ENCODE results near the gene SLC8A2. TPM values are rescaled to one million over a fixed set of nuclear protein-coding genes. Genes with fewer than 3 reads are reported as not detected.

Gene SLC8A2
- total RNA-seq, 5 donors from 2014 or later (not counting 1 experiment from before 2014, with no cell fraction given) = not detected

DNA sequence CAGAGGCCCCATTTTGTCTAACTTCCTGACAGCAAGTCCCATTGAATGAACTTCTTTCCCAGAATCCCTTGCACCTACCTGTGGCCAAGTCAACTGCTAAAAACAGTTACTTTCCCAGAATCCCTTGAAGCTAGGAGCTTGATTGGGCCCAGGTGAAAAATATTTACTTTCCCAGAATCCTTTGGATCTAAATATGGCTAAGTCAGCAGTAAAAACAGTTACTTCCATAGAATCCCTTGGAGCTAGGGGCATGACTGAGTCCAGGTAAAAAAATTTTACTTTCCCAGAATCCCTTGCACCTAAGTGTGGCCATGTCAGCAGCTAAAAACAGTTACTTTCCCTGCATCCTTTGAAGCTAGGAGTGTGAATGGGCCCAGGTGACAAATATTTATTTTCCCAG is 39.2 kb downstream of the SLC8A2 start:
- ChIA-PET POLR2A (no interaction called here), CTCF (interaction anchor here in 1 of 2 donors (0.6 to 1.5 kb wide), 5 partner anchors 51 to 360 kb away, joined by 3 to 5 read pairs (median 4); partner anchors contain the start of genes KPTN and NAPA)
- Mint-ChIP-seq H3K27ac (no peak overlapping the region), H3K4me3 (no peak overlapping the region), H3K4me1 (peaks cover 18 to 36% (median 24%) of the 10 kb centered on the region in 3 donors), H3K36me3 (no peaks in the 10 kb centered on the region), H3K27me3 (peaks cover 22 to 40% of the 10 kb centered on the region in 2 donors), H3K9me3 (no peaks in the 10 kb centered on the region)
- no peaks in the 10 kb centered on the region for H3K9me3 ChIP-seq
- ATAC-seq (replicated peaks in 1 of 4) (no peak), DNase-seq (no peak)
- H3K4me3 ChIP-seq (ENCODE audit: control insufficient read depth in 1 of 2, extremely low read depth in 1 of 2, low read length in 1 of 2) = no peak overlapping the region
- H3K27me3 ChIP-seq (replicated peaks in 1 of 2; ENCODE audit: control insufficient read depth in 2 of 2, extremely low read depth in 1 of 2, insufficient read depth in 2 of 2, low read length in 1 of 2) = peaks cover 4 to 82% of the 10 kb centered on the region in 2 experiments
- peaks cover 21 to 55% of the 10 kb centered on the region in 2 experiments for H3K4me1 ChIP-seq (ENCODE audit: control insufficient read depth in 1 of 2, extremely low read depth in 1 of 2, insufficient read depth in 2 of 2, low read length in 2 of 2)
- no peaks in the 10 kb centered on the region for H3K36me3 ChIP-seq (ENCODE audit: control insufficient read depth in 2 of 2, extremely low read depth in 1 of 2, insufficient read depth in 1 of 2, low read length in 1 of 2)
- no peak overlapping the region for H3K27ac ChIP-seq (ENCODE audit: low read length)

DNA sequence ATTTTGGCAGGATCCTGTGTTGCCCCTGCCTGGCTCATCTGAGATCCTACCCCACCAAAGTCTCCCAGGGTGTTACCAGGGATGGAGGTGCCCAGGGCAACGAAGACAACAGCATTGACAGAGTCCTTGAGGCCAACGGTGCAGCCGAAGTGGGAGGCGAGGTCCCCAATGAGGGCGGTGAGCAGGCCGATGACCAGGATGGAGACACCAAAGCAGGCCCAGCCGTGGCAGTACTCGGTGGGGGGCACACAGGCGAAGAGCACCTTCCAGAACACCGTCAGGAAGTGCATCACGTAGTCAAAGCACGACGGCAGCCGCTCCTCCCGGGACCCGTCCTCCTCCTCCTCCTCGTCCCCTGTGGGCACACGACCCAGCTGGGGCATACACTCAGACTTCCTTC is 39.6 kb downstream of the SLC8A2 start:
- Histone ChIP-seq H3K36me3 (ENCODE audit: control insufficient read depth in 2 of 2, extremely low read depth in 1 of 2, insufficient read depth in 1 of 2, low read length in 1 of 2) (no peaks in the 10 kb centered on the region), H3K27me3 (replicated peaks in 1 of 2; ENCODE audit: control insufficient read depth in 2 of 2, extremely low read depth in 1 of 2, insufficient read depth in 2 of 2, low read length in 1 of 2) (peaks cover 4 to 80% of the 10 kb centered on the region in 2 experiments), H3K4me1 (ENCODE audit: control insufficient read depth in 1 of 2, extremely low read depth in 1 of 2, insufficient read depth in 2 of 2, low read length in 2 of 2) (peaks cover 23 to 60% of the 10 kb centered on the region in 2 experiments), H3K9me3 (no peaks in the 10 kb centered on the region), H3K4me3 (ENCODE audit: control insufficient read depth in 1 of 2, extremely low read depth in 1 of 2, low read length in 1 of 2) (no peak overlapping the region), H3K27ac (ENCODE audit: low read length) (no peak overlapping the region)
- Mint-ChIP-seq H3K27me3 (peaks cover 18 to 40% of the 10 kb centered on the region in 2 donors), H3K36me3 (no peaks in the 10 kb centered on the region), H3K4me3 (no peak overlapping the region), H3K9me3 (no peaks in the 10 kb centered on the region), H3K27ac (peak overlapping the region in 1 of 2 donors; percentile 36), H3K4me1 (peaks cover 18 to 33% (median 22%) of the 10 kb centered on the region in 3 donors)
- DNase-seq = no peak
- POLR2A ChIA-PET = interaction anchor here in 1 of 2 donors (0.7 kb wide), 1 partner anchor 1715 kb away, joined by 4 read pairs; no protein-coding TSS in a partner anchor
- 66% methylated on average over 18 of the region's 18 CpGs for WGBS (ENCODE audit: insufficient coverage)
- CTCF ChIA-PET = interaction anchor here in 1 of 2 donors (0.6 to 1.0 kb wide), 4 partner anchors 52 to 361 kb away, joined by 3 to 4 read pairs (median 4); partner anchors contain the start of gene KPTN
- no peak for ATAC-seq (replicated peaks in 1 of 4)

DNA sequence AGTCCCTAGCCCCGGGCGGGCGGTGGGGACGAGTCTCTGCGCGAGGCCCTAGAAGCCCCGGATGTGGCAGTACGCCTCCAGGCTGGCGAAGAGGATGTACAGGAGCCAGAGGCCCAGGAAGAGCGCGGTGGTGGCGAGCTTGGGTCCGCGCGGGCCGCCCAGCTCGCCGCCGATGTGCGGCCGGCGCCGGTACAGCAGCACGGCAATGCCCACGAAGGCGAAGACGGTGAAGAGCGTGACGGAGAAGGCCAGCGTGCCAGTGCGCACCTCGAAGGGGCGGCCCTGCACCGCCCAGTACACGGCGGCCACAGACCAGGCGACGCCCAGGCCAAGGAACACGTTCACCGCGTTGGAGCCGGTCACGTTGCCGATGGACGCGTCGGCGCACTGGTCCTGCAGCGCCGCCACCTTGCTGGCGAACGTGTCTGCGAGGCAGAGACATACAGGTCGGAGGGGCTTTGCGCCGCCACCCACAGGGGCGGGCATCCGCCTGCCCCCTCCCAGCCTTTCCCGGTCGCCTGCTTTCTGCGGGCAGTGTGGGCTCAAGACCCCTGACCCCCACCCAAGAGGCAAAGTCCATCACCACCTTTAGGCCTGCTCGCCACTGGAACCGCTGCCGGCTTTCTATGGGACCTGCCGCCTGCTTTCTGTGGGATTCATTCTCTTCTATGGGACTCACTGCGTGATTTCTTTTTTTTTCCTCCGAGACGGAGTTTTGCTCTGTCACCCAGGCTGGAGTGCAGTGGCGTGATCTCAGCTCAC is 41.5 kb downstream of the SLC8A2 start:
- peaks cover 4 to 79% of the 10 kb centered on the region in 2 experiments for H3K27me3 ChIP-seq (replicated peaks in 1 of 2; ENCODE audit: control insufficient read depth in 2 of 2, extremely low read depth in 1 of 2, insufficient read depth in 2 of 2, low read length in 1 of 2)
- H3K36me3 ChIP-seq (ENCODE audit: control insufficient read depth in 2 of 2, extremely low read depth in 1 of 2, insufficient read depth in 1 of 2, low read length in 1 of 2) = no peaks in the 10 kb centered on the region
- 10% methylated on average over 69 of the region's 69 CpGs for WGBS (ENCODE audit: insufficient coverage)
- ChIA-PET CTCF (no interaction called here), POLR2A (no interaction called here)
- H3K9me3 ChIP-seq = no peaks in the 10 kb centered on the region
- peaks cover 24 to 45% of the 10 kb centered on the region in 2 donors for H3K27me3 Mint-ChIP-seq
- peak in 4 of 35 experiments; percentile 18 to 48 (median 26) for DNase-seq
- peak overlapping the region in 1 of 2 donors; percentile 47 for H3K4me3 ChIP-seq (ENCODE audit: control insufficient read depth in 1 of 2, extremely low read depth in 1 of 2, low read length in 1 of 2)
- H3K36me3 Mint-ChIP-seq = no peaks in the 10 kb centered on the region
- H3K27ac Mint-ChIP-seq = no peak overlapping the region
- peak; percentile 4 to 49 (median 33) for ATAC-seq (replicated peaks in 1 of 4)
- H3K9me3 Mint-ChIP-seq = no peaks in the 10 kb centered on the region
- H3K4me1 ChIP-seq (ENCODE audit: control insufficient read depth in 1 of 2, extremely low read depth in 1 of 2, insufficient read depth in 2 of 2, low read length in 2 of 2) = peaks cover 23 to 44% of the 10 kb centered on the region in 2 experiments
- no peak overlapping the region for H3K27ac ChIP-seq (ENCODE audit: low read length)
- H3K4me1 Mint-ChIP-seq = peaks cover 8 to 18% (median 11%) of the 10 kb centered on the region in 3 donors
- peak overlapping the region; percentile 45 to 71 (median 60) for H3K4me3 Mint-ChIP-seq

DNA sequence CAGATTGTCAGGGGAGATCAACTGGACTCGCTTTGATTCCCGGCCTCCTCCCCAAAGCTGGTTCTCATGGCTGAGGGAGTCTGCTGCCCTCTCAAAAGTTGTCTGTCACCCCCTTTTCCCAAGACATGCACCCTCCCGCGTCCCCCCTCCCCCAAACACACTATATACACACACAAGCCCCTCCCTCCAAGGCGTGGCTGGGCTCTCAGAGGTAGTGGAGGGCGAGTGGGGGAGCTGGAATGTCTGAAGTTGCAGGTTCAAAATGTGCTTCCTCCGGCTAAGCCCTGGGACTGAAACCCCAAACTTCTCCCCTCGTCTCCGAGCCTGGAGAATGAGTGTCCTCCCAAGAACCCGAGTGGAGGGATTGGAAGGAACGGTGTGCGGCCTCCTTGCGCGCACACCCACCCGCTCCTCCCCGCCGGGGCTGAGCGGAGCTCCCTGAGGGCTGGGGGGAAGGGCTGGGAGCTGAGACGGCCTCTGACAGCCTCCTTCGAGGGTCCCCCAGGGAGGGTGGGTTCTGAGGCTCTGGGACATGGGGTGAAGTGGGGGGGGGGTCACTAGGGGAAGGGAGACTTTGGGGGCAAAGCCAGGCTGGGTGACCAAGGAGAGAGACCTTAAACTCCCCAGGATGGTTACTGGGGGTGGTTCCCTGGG is 42.4 kb downstream of the SLC8A2 start:
- 50% methylated on average over 10 of the region's 20 CpGs for WGBS (ENCODE audit: insufficient coverage)
- CTCF ChIA-PET = interaction anchor here in 1 of 2 donors (0.9 to 1.7 kb wide), 2 partner anchors 8 to 226 kb away, joined by 3 to 23 read pairs; no protein-coding TSS in a partner anchor
- Histone ChIP-seq H3K36me3 (ENCODE audit: control insufficient read depth in 2 of 2, extremely low read depth in 1 of 2, insufficient read depth in 1 of 2, low read length in 1 of 2) (no peaks in the 10 kb centered on the region), H3K4me3 (ENCODE audit: control insufficient read depth in 1 of 2, extremely low read depth in 1 of 2, low read length in 1 of 2) (no peak overlapping the region), H3K9me3 (no peaks in the 10 kb centered on the region), H3K4me1 (ENCODE audit: control insufficient read depth in 1 of 2, extremely low read depth in 1 of 2, insufficient read depth in 2 of 2, low read length in 2 of 2) (peaks cover 23 to 38% of the 10 kb centered on the region in 2 experiments), H3K27me3 (replicated peaks in 1 of 2; ENCODE audit: control insufficient read depth in 2 of 2, extremely low read depth in 1 of 2, insufficient read depth in 2 of 2, low read length in 1 of 2) (peaks cover 4 to 82% of the 10 kb centered on the region in 2 experiments), H3K27ac (ENCODE audit: low read length) (no peak overlapping the region)
- no peaks in the 10 kb centered on the region for H3K9me3 Mint-ChIP-seq
- DNase-seq (no peak), ATAC-seq (replicated peaks in 1 of 4) (no peak)
- no peak overlapping the region for H3K27ac Mint-ChIP-seq
- H3K4me3 Mint-ChIP-seq = peak overlapping the region in 1 of 3 donors; percentile 71
- H3K4me1 Mint-ChIP-seq = peaks cover 8 to 17% (median 10%) of the 10 kb centered on the region in 3 donors
- POLR2A ChIA-PET = no interaction called here
- peaks cover 30 to 52% of the 10 kb centered on the region in 2 donors for H3K27me3 Mint-ChIP-seq
- H3K36me3 Mint-ChIP-seq = no peaks in the 10 kb centered on the region

DNA sequence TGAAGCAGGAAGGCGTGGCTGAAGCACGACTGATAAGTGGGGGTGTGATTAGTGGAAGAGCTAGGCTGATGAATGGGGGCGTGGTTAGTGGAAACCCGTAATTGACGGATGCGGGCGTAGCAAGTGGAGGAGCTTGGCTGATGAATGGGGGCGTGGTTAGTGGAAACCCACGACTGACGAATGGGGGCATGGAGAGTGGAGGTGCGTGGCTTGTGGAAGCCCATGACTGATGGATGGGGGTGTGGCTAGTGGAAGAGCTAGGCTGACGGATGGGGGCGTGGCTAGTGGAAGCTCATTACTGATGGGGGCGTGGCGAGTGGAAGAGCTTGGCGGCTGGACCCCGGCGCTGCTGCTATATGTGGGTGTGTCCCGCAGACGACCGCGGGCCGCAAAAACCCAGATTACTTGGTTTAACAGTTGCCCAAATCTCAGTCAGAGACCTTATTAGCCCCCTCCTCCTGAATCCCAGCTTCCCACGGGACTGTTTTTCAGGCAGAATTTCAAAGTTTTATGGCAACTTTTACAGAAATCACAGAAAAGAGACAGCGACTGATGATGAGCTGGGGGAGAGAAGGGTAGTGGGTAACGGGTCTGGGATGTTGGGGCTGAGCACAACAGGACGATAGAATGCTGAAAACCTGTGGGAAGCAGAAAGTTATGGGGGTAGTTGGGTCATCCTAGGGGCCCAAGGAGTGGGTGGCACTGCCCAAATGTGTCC is 43.4 kb downstream of the SLC8A2 start:
- Mint-ChIP-seq H3K36me3 (no peaks in the 10 kb centered on the region), H3K27ac (no peak overlapping the region), H3K9me3 (no peaks in the 10 kb centered on the region), H3K27me3 (peaks cover 37 to 60% of the 10 kb centered on the region in 2 donors), H3K4me1 (peaks cover 10 to 18% (median 11%) of the 10 kb centered on the region in 3 donors), H3K4me3 (no peak overlapping the region)
- peaks cover 11 to 83% of the 10 kb centered on the region in 2 experiments for H3K27me3 ChIP-seq (replicated peaks in 1 of 2; ENCODE audit: control insufficient read depth in 2 of 2, extremely low read depth in 1 of 2, insufficient read depth in 2 of 2, low read length in 1 of 2)
- no peak overlapping the region for H3K27ac ChIP-seq (ENCODE audit: low read length)
- peak overlapping the region; percentile 11 to 32 for H3K4me3 ChIP-seq (ENCODE audit: control insufficient read depth in 1 of 2, extremely low read depth in 1 of 2, low read length in 1 of 2)
- CTCF ChIA-PET = interaction anchor here (0.5 to 1.7 kb wide), 21 partner anchors 8 to 715 kb away, joined by 3 to 23 read pairs (median 4); partner anchors contain the start of genes DHX34 (in 1 of the 2) and KPTN (in 1 of the 2)
- H3K4me1 ChIP-seq (ENCODE audit: control insufficient read depth in 1 of 2, extremely low read depth in 1 of 2, insufficient read depth in 2 of 2, low read length in 2 of 2) = peaks cover 23 to 38% of the 10 kb centered on the region in 2 experiments
- DNase-seq (peak; percentile 20 to 91 (median 76)), ATAC-seq (replicated peaks in 1 of 4) (peak; percentile 59 to 86 (median 68))
- POLR2A ChIA-PET = interaction anchor here in 1 of 2 donors (0.6 to 0.8 kb wide), 2 partner anchors 80 to 318 kb away, joined by 3 to 7 read pairs; partner anchors contain the start of gene DHX34
- H3K9me3 ChIP-seq = no peaks in the 10 kb centered on the region
- 3% methylated on average over 23 of the region's 27 CpGs for WGBS (ENCODE audit: insufficient coverage)
- no peaks in the 10 kb centered on the region for H3K36me3 ChIP-seq (ENCODE audit: control insufficient read depth in 2 of 2, extremely low read depth in 1 of 2, insufficient read depth in 1 of 2, low read length in 1 of 2)
